DND-41 (cell line): ENCODE results near the gene MNT.

Source experiments
- CTCF ChIP-seq: IDR thresholded peaks from 2 replicates; pipeline ENCODE4 v1.5.1; 2012; ENCODE audit warnings: borderline replicate concordance, low read length, moderate library complexity, mild to moderate bottlenecking; ENCODE audit not compliant: poor library complexity, severe bottlenecking; ENCODE audit errors: extremely low read depth
- EZH2 ChIP-seq: IDR thresholded peaks from 3 replicates; pipeline ENCODE4 v1.6.1; 2012; ENCODE audit warnings: borderline replicate concordance, low read depth, mild to moderate bottlenecking, moderate library complexity, low read length, inconsistent platforms; ENCODE audit not compliant: severe bottlenecking

DNA sequence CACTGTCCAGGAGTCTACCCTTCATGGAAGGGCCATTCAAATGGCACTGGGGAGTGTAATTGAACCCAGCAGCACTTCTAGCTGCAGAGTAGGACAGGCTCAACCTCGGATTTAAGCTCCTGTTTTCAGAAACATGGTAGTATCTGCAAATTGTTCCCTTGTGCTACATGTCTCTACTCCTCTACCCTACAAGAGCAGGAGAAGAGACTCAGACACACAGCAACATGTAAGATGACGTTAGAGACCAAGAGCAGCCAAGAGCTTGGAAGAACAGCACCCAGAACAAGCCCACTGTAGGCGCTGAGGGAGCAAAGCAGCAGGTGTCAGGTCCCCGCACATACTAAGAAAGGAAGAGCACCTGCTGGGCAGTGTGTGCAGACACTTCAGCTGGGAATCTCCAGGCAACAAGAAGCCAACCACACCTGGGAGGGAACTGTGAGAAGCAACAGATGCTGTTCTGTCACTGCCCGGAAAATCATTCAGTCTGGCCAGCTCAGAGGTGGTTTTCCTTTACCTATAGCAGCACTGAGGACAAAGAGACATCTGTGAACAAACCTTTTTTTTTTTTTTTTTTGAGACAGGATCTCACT lies 35.6 kb upstream of the MNT start:
- no peak for TF ChIP-seq CTCF
- TF ChIP-seq EZH2: no peak
